K562 (cell line): ENCODE data around the gene ING2. TPM values are rescaled to one million over a fixed set of nuclear protein-coding genes. Genes with fewer than 3 reads are reported as not detected.

Source experiments
- BRCA1 ChIP-seq, 2 experiments: fragments of 450-650 bp in 1 of 2; sonication (generic) in 1 of 2; formaldehyde crosslinking in 1 of 2; IDR thresholded peaks; 2 replicates each; pipeline versions ENCODE4 v1.5.0 to v1.6.1; 2017 to 2020; ENCODE audit warnings: mild to moderate bottlenecking in 1 of 2, missing genetic modification reagents in 1 of 2
- KLF1 ChIP-seq: fragments of 450-650 bp; IDR thresholded peaks from 2 replicates; pipeline ENCODE4 v1.6.1; 2016; ENCODE audit warnings: missing genetic modification characterization, missing compliant biosample characterization
- PURB ChIP-seq: sonication (generic); formaldehyde crosslinking; IDR thresholded peaks from 2 replicates; pipeline ENCODE4 v1.9.0; 2021; ENCODE audit warnings: low read depth, mild to moderate bottlenecking, missing genetic modification reagents
- RFX7 ChIP-seq: fragments of 250-450 bp; sonication (Bioruptor Pico); IDR thresholded peaks from 2 replicates; pipeline ENCODE4 v1.5.1; 2021; ENCODE audit warnings: mild to moderate bottlenecking
- SMAD2 ChIP-seq: fragments of 150-350 bp; IDR thresholded peaks from 2 replicates; pipeline ENCODE4 v1.6.1; 2014; ENCODE audit warnings: low read depth, mild to moderate bottlenecking, low read length
- SMARCE1 ChIP-seq: fragments of 450-650 bp; IDR thresholded peaks from 2 replicates; pipeline ENCODE4 v1.7.1; 2016; ENCODE audit warnings: mild to moderate bottlenecking
- SRSF3 ChIP-seq: fragments of 200-400 bp; formaldehyde crosslinking; IDR thresholded peaks from 2 replicates; pipeline ENCODE4 v1.6.1; 2016; ENCODE audit warnings: mild to moderate bottlenecking, low read length, moderate library complexity; ENCODE audit not compliant: insufficient read depth
- ZNF124 ChIP-seq: sonication (generic); formaldehyde crosslinking; IDR thresholded peaks from 2 replicates; pipeline ENCODE4 v1.8.1; 2022; ENCODE audit warnings: missing genetic modification reagents
- ZNF134 ChIP-seq: fragments of 250-450 bp; sonication (Bioruptor Pico); conservative IDR thresholded peaks from 2 replicates; pipeline ENCODE4 v1.4.0; 2020
- polyA plus RNA-seq, 8 experiments: library from polyadenylated mRNA; depleted of rRNA in 4 of 8; stranded (reverse) in 5 of 8; unstranded in 3 of 8; fragments of >200 nt; fragmentation: Nextera tagmentation in 2 of 8; fragmentation: Illumina TruSeq in 1 of 8; extraction: Ambion mirVana in 2 of 8; extraction: Trizol in 1 of 8; gene quantifications; 2 replicates each; pipeline versions ENCODE4 v1.2.1 to v1.2.3, GENCODE V29; 2011 to 2014; ENCODE audit warnings: inconsistent platforms in 1 of 8, missing spikeins in 1 of 8
- total RNA-seq, 7 experiments: library from RNA; depleted of rRNA in 6 of 7; stranded (reverse); fragments of >200 nt in 6 of 7; fragmentation: Illumina TruSeq in 2 of 7; extraction: Trizol in 2 of 7; gene quantifications; 2 replicates each; pipeline versions ENCODE4 v1.2.1 to v1.2.3, GENCODE V29; 2011 to 2021; ENCODE audit warnings: low replicate concordance in 1 of 7
- TF ChIP-seq, protein P1 (sequence below): sonication (generic); formaldehyde crosslinking; IDR thresholded peaks from 2 replicates; pipeline ENCODE4 v1.8.0; 2022; ENCODE audit warnings: missing genetic modification reagents, mild to moderate bottlenecking, borderline replicate concordance
- TF ChIP-seq, protein P2 (sequence below): fragments of 450-650 bp; IDR thresholded peaks from 2 replicates; pipeline ENCODE4 v1.6.1; 2016; ENCODE audit warnings: mild to moderate bottlenecking
- TF ChIP-seq, protein P3 (sequence below): fragments of 450-650 bp; IDR thresholded peaks from 2 replicates; pipeline ENCODE4 v1.6.1; 2016; ENCODE audit warnings: low read depth

ING2 gene
- total and polyA plus RNA-seq, 9 of the 15 experiments (the other 6 are each of a cell fraction or from before 2014, with no cell fraction given) = 2.9 to 21.4 (median 12.4) TPM

DNA sequence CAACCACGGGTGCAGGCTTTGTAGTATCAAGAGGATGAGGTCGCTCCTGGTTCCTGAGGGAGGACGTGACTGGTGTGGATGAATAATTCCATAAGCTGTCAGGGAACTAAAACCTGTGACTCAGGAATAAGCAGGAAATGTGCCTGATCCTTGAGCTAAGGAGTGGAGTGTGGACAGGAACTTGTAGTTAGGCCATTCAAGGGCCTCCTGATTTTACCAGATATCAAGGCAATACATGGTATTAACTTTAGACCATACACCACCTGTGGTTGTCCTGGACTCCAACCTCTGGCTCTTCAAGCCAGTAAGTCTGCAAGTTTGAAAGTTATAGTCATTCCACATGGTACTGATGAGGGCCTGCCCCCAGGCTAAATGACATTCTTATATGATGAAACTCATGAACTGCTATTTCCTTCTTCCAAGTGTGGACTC, 12.1 kb upstream of the ING2 start (continued):
- TF ChIP-seq, protein P1, sequence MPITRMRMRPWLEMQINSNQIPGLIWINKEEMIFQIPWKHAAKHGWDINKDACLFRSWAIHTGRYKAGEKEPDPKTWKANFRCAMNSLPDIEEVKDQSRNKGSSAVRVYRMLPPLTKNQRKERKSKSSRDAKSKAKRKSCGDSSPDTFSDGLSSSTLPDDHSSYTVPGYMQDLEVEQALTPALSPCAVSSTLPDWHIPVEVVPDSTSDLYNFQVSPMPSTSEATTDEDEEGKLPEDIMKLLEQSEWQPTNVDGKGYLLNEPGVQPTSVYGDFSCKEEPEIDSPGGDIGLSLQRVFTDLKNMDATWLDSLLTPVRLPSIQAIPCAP (CRISPR knock-in tag) = no peak
- TF ChIP-seq BRCA1 (IDR thresholded peaks at IDR 0.05) (no peak), BRCA1 (CRISPR knock-in tag; IDR thresholded peaks at IDR 0.05) (no peak), SMARCE1 (no peak), RFX7 (CRISPR knock-in tag) (no peak), SRSF3 (no peak), KLF1 (tag) (no peak), PURB (CRISPR knock-in tag) (no peak), ZNF134 (CRISPR knock-in tag) (no peak), SMAD2 (no peak), ZNF124 (CRISPR knock-in tag) (no peak)
- TF ChIP-seq, protein P2, sequence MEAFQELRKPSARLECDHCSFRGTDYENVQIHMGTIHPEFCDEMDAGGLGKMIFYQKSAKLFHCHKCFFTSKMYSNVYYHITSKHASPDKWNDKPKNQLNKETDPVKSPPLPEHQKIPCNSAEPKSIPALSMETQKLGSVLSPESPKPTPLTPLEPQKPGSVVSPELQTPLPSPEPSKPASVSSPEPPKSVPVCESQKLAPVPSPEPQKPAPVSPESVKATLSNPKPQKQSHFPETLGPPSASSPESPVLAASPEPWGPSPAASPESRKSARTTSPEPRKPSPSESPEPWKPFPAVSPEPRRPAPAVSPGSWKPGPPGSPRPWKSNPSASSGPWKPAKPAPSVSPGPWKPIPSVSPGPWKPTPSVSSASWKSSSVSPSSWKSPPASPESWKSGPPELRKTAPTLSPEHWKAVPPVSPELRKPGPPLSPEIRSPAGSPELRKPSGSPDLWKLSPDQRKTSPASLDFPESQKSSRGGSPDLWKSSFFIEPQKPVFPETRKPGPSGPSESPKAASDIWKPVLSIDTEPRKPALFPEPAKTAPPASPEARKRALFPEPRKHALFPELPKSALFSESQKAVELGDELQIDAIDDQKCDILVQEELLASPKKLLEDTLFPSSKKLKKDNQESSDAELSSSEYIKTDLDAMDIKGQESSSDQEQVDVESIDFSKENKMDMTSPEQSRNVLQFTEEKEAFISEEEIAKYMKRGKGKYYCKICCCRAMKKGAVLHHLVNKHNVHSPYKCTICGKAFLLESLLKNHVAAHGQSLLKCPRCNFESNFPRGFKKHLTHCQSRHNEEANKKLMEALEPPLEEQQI = no peak
- TF ChIP-seq, protein P3, sequence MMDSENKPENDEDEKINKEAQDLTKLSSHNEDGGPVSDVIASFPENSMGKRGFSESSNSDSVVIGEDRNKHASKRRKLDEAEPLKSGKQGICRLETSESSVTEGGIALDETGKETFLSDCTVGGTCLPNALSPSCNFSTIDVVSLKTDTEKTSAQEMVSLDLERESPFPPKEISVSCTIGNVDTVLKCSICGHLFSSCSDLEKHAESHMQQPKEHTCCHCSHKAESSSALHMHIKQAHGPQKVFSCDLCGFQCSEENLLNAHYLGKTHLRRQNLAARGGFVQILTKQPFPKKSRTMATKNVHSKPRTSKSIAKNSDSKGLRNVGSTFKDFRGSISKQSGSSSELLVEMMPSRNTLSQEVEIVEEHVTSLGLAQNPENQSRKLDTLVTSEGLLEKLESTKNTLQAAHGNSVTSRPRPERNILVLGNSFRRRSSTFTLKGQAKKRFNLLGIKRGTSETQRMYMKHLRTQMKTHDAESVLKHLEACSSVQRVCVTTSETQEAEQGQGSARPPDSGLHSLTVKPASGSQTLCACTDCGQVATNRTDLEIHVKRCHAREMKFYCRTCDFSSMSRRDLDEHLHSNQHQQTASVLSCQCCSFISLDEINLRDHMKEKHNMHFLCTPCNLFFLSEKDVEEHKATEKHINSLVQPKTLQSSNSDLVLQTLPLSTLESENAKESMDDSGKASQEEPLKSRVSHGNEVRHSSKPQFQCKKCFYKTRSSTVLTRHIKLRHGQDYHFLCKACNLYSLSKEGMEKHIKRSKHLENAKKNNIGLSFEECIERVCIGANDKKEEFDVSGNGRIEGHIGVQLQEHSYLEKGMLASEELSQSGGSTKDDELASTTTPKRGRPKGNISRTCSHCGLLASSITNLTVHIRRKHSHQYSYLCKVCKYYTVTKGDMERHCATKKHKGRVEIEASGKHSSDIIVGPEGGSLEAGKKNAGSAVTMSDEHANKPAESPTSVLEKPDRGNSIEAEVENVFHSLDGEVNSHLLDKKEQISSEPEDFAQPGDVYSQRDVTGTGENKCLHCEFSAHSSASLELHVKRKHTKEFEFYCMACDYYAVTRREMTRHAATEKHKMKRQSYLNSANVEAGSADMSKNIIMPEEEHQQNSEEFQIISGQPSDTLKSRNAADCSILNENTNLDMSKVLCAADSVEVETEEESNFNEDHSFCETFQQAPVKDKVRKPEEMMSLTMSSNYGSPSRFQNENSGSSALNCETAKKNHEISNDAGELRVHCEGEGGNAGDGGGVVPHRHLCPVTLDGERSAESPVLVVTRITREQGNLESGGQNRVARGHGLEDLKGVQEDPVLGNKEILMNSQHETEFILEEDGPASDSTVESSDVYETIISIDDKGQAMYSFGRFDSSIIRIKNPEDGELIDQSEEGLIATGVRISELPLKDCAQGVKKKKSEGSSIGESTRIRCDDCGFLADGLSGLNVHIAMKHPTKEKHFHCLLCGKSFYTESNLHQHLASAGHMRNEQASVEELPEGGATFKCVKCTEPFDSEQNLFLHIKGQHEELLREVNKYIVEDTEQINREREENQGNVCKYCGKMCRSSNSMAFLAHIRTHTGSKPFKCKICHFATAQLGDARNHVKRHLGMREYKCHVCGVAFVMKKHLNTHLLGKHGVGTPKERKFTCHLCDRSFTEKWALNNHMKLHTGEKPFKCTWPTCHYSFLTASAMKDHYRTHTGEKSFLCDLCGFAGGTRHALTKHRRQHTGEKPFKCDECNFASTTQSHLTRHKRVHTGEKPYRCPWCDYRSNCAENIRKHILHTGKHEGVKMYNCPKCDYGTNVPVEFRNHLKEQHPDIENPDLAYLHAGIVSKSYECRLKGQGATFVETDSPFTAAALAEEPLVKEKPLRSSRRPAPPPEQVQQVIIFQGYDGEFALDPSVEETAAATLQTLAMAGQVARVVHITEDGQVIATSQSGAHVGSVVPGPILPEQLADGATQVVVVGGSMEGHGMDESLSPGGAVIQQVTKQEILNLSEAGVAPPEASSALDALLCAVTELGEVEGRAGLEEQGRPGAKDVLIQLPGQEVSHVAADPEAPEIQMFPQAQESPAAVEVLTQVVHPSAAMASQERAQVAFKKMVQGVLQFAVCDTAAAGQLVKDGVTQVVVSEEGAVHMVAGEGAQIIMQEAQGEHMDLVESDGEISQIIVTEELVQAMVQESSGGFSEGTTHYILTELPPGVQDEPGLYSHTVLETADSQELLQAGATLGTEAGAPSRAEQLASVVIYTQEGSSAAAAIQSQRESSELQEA = no peak
